ENCODE data around the gene SPG7. TPM values are rescaled to one million over a fixed set of nuclear protein-coding genes. Genes with fewer than 3 reads are reported as not detected.

The SPG7 gene
- total RNA-seq, 1 experiment from 2014 or later: 141 TPM

- TF ChIP-seq, protein P1, sequence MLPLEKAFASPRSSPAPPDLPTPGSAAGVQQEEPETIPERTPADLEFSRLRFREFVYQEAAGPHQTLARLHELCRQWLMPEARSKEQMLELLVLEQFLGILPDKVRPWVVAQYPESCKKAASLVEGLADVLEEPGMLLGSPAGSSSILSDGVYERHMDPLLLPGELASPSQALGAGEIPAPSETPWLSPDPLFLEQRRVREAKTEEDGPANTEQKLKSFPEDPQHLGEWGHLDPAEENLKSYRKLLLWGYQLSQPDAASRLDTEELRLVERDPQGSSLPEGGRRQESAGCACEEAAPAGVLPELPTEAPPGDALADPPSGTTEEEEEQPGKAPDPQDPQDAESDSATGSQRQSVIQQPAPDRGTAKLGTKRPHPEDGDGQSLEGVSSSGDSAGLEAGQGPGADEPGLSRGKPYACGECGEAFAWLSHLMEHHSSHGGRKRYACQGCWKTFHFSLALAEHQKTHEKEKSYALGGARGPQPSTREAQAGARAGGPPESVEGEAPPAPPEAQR (CRISPR knock-in tag; IDR thresholded peaks at IDR 0.05): no peak
- TF ChIP-seq ZNF219 (CRISPR knock-in tag; IDR thresholded peaks at IDR 0.05; ENCODE audit: borderline replicate concordance) (no peak), ESRRA (CRISPR knock-in tag; IDR thresholded peaks at IDR 0.05; ENCODE audit: borderline replicate concordance) (no peak), TEAD4 (CRISPR knock-in tag; IDR thresholded peaks at IDR 0.05) (no peak), USF1 (CRISPR knock-in tag; IDR thresholded peaks at IDR 0.05) (no peak), ZBTB21 (CRISPR knock-in tag; IDR thresholded peaks at IDR 0.05; ENCODE audit: borderline replicate concordance) (no peak), PRDM15 (CRISPR knock-in tag; IDR thresholded peaks at IDR 0.05) (no peak), JUN (CRISPR knock-in tag; IDR thresholded peaks at IDR 0.05) (no peak), NR2C2 (CRISPR knock-in tag; IDR thresholded peaks at IDR 0.05) (no peak), ZNF317 (CRISPR knock-in tag; IDR thresholded peaks at IDR 0.05; ENCODE audit: borderline replicate concordance, low read depth) (no peak), ZNF396 (CRISPR knock-in tag; IDR thresholded peaks at IDR 0.05; ENCODE audit: borderline replicate concordance) (no peak), GTF2I (CRISPR knock-in tag; conservative IDR thresholded peaks at IDR 0.05) (peak; percentile 73; the same call in 1 of the 2 replicates), FOXJ3 (CRISPR knock-in tag; IDR thresholded peaks at IDR 0.05; ENCODE audit: borderline replicate concordance) (no peak), ZNF232 (CRISPR knock-in tag; IDR thresholded peaks at IDR 0.05) (no peak), CREB1 (CRISPR knock-in tag; IDR thresholded peaks at IDR 0.05) (no peak), EMX1 (CRISPR knock-in tag; IDR thresholded peaks at IDR 0.05) (no peak), SP1 (CRISPR knock-in tag; conservative IDR thresholded peaks at IDR 0.05) (peak; percentile 70), NR3C1 (CRISPR knock-in tag; conservative IDR thresholded peaks at IDR 0.05; ENCODE audit: low read depth) (no peak), ZNF416 (CRISPR knock-in tag; IDR thresholded peaks at IDR 0.05) (no peak), CREM (CRISPR knock-in tag; IDR thresholded peaks at IDR 0.05) (no peak)
- TF ChIP-seq, protein P2, sequence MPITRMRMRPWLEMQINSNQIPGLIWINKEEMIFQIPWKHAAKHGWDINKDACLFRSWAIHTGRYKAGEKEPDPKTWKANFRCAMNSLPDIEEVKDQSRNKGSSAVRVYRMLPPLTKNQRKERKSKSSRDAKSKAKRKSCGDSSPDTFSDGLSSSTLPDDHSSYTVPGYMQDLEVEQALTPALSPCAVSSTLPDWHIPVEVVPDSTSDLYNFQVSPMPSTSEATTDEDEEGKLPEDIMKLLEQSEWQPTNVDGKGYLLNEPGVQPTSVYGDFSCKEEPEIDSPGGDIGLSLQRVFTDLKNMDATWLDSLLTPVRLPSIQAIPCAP (CRISPR knock-in tag; IDR thresholded peaks at IDR 0.05): no peak
- TF ChIP-seq, protein P3, sequence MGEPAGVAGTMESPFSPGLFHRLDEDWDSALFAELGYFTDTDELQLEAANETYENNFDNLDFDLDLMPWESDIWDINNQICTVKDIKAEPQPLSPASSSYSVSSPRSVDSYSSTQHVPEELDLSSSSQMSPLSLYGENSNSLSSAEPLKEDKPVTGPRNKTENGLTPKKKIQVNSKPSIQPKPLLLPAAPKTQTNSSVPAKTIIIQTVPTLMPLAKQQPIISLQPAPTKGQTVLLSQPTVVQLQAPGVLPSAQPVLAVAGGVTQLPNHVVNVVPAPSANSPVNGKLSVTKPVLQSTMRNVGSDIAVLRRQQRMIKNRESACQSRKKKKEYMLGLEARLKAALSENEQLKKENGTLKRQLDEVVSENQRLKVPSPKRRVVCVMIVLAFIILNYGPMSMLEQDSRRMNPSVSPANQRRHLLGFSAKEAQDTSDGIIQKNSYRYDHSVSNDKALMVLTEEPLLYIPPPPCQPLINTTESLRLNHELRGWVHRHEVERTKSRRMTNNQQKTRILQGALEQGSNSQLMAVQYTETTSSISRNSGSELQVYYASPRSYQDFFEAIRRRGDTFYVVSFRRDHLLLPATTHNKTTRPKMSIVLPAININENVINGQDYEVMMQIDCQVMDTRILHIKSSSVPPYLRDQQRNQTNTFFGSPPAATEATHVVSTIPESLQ (CRISPR knock-in tag; IDR thresholded peaks at IDR 0.05): no peak
Measured at GRCh38 chr16:89574681-89575246, 66.6 kb downstream of the SPG7 start (continued).

Measured in WTC11 (cell line).